Fibroblast of mammary gland (primary cell): ENCODE measurements around the gene PPP2R5C.

Source experiments
- DNase-seq: peaks from one replicate; pipeline ENCODE4 v3.0.0-alpha.2; 2010; ENCODE audit warnings: low read depth
- H3K4me3 ChIP-seq: 2 replicates; pipeline ENCODE4 v1.5.1; 2011; ENCODE audit warnings: low read depth, mild to moderate bottlenecking, low read length, moderate library complexity; ENCODE audit not compliant: control insufficient read depth
- CTCF ChIP-seq: conservative IDR thresholded peaks from 2 replicates; pipeline ENCODE4 v1.5.1; 2011; ENCODE audit warnings: low read depth, low read length, inconsistent platforms; ENCODE audit not compliant: control insufficient read depth, insufficient read depth

PPP2R5C gene

GRCh38 chr14:101784631-101785030 lies 23.1 kb downstream of the PPP2R5C start:
- no peak for DNase-seq
- H3K4me3 ChIP-seq, result no peak overlapping the region
- no peak for TF ChIP-seq CTCF

GRCh38 chr14:101788016-101788635 lies 26.6 kb downstream of the PPP2R5C start:
- peak; percentile 24 for DNase-seq
- TF ChIP-seq CTCF, result no peak
- no peak overlapping the region for H3K4me3 ChIP-seq

- no peak for TF ChIP-seq CTCF
- no peak for DNase-seq
These were observed 27.7 kb downstream of the PPP2R5C start for GRCh38 chr14:101789222-101789621.

GRCh38 chr14:101790232-101790631 lies 28.7 kb downstream of the PPP2R5C start:
- DNase-seq, result no peak
- no peak for TF ChIP-seq CTCF
- H3K4me3 ChIP-seq, result no peak overlapping the region

More at GRCh38 chr14:101789222-101789621, 27.7 kb downstream of the PPP2R5C start:
- no peak overlapping the region for H3K4me3 ChIP-seq

- H3K4me3 ChIP-seq, result peak overlapping the region; percentile 15
- DNase-seq, result peak; percentile 81
- no peak for TF ChIP-seq CTCF
These were observed 30.5 kb downstream of the PPP2R5C start for GRCh38 chr14:101791919-101792572.

GRCh38 chr14:101796016-101796415 lies 34.5 kb downstream of the PPP2R5C start:
- no peak for DNase-seq
- TF ChIP-seq CTCF, result no peak
- no peak overlapping the region for H3K4me3 ChIP-seq
